T1000 (cell line): ENCODE results near the gene HES1.

Experiments used
- DNase-seq: peaks from one replicate; lab custom pipeline; 2025; ENCODE audit warnings: mixed read lengths; lab: John Stamatoyannopoulos, UW

The HES1 gene

DNA sequence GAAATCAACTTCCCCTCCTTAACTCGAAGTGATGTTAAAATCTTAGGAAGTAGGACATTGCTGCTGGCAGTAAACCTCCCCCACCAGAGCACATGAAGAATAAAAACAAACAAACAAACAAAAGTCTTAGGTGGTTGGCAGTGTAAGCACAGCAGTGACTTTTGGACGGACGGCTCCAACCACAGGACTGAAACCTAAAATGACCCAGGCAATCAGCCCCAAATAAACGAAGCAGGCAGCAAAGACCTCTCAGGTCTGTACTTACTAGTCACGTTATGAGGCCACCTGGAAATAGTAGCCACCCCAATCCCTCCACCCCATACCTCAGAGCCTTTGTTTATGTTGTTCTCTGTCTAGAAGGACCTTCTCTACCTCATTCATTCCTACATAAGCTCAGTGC is 33.5 kb upstream of the HES1 start:
- no peak for DNase-seq

DNA sequence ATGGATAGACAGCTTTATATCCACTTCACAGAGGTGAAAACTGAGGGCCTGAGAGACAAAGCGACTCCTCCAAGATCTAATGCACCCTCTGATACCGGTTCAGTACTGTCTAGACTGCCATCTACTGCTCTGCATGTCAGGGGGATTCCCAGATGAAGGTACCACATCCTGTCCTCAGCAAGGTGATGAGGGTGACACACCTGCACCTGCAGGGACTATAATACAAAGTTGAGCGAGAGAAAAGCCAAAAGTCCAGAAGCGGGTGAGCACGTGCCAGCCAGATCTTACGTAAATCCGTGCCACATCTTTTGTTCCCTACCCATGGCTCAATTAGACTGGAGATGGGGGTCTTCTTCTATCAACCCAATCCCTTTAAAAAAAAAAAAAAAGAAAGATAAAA is 32.4 kb upstream of the HES1 start:
- no peak for DNase-seq

DNA sequence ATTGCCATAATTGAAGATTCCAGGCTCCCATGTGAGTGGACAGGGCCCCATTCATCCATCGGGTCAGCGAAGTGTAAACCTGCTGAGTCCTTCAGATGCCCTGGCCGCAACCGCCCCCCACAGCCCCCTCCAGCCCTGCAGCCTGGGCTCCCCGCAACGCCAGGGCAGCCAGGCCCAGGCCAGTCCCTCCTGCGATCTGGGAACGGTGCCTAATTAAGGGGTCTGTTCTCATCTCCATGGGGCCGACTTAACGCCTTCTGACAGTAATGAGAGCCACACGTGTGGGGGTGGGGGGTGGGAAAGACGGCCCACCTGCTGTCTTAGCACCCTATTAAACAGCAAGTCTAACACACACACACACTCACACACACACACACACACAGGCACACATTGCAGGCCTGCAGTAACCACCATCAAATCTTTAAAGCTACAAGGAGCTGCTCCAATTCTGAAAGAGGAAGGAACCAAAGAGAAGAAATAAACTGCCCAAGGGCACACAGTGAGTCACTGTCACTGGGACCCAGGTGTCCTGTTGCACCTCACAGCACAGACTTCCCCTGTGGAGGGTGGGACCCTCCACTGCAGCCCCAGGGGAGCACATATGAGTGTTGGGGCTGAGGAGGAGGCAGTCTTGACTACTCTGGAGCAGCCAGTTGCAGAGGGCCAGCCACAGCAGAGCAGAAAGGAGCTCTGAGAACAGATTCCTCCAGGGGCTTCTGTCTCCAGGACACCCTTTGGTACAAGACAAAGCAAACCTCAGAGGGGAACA is 31.8 kb upstream of the HES1 start:
- DNase-seq, result no peak

DNA sequence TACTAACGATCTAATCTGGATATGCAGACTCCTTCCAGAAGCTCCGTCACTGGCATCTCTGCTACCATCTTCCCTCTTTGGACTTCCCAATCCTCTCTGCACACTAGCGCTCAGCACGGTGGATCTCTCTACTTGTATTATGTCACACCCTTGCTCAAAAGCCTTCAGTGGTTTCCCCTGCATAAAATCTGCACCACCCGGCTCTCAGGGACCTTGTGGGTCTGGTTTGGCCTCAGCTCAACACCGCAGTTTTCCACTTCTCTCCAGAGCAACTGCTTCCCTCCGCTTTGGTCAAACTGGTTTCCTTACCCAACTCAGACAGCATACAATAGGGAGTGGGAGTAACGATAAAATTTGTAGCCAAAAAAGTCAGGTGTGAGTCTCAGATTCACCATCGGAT is 30.7 kb upstream of the HES1 start:
- no peak for DNase-seq

DNA sequence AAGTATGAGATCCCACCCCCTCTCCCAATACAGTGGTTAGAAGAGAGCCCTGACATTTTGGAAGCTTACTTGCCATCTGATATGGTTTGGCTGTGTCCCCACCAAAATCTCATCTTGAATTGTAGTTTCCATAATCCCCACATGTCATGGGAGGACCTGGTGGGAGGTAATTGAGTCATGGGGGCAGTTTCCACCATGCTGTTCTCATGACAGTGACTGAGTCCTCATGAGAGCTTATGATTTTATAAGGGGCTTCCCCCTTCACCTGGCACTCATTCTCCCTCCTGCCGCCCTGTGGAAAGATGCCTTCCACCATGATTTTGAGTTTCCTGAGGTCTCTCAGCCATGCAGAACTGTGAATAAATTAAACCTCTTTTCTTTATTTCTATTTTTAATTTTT is 28.8 kb upstream of the HES1 start:
- no peak for DNase-seq

DNA sequence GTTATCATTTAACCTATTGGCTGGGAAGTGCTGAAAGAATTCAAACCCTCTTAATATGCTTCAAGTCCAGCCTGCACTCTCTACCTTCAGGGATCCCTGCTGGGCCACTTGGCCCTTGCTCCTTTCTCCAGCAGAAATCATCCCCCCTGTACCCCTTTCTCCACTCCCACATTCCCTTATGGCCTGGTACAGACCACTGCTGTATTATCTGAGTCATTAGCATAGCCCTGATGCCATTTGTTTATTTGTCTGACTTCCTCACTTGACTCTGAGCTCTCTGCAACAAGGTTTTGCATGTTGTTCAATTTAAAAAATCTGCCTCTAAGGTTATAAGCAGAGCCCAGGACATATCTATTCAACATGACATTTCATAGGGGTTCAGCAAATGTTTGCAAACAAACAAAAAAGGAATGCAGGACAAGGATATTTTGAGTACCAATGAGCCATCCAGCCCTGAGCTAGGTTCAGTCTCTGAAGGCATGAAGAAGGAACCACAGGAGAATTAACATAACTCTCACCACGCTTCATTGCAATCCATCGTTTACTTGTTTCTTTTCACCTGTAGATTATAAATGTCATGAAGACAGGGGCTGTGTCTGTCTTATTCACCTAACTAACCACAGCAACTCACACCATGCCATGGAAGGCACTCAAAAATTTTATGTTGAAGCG is 26.6 kb upstream of the HES1 start:
- DNase-seq, result no peak

DNA sequence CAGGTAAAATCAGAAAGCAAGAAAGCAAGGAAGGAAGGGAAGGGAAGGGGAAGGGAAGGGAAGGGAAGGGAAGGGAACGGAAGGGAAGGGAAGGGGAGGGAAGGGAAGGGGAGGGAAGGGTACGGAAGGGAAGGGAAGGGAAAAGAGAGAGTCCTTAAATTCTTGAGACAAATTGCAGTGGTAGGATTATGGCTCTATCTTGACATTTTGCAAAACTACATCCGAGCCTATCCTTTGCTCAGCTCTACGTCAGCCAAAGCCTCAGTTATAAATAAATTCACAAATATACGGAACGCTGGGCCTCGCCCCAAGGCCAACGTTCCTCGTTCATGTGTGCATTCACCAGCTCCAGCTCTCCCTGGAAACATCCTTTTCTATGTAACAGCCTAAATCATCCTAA is 25.5 kb upstream of the HES1 start:
- no peak for DNase-seq

DNA sequence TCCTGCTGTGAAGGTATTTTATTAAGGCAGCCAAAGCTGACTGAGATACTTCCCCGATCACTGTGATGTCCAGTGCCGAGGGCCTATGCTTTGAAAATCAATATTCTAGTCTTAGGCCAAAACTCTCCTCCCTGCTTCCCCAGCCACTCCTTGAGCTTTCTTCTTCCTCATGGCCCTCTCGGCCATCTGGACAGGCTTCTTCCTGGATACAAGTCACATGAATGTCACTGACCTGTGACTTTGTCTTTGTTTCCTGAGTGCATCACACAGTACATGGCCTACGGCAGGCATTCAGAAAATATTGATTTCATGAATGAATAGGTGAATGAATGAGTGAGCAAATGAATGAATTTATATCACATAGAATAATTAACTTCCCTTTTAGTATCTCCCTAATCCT is 24.6 kb upstream of the HES1 start:
- no peak for DNase-seq

DNA sequence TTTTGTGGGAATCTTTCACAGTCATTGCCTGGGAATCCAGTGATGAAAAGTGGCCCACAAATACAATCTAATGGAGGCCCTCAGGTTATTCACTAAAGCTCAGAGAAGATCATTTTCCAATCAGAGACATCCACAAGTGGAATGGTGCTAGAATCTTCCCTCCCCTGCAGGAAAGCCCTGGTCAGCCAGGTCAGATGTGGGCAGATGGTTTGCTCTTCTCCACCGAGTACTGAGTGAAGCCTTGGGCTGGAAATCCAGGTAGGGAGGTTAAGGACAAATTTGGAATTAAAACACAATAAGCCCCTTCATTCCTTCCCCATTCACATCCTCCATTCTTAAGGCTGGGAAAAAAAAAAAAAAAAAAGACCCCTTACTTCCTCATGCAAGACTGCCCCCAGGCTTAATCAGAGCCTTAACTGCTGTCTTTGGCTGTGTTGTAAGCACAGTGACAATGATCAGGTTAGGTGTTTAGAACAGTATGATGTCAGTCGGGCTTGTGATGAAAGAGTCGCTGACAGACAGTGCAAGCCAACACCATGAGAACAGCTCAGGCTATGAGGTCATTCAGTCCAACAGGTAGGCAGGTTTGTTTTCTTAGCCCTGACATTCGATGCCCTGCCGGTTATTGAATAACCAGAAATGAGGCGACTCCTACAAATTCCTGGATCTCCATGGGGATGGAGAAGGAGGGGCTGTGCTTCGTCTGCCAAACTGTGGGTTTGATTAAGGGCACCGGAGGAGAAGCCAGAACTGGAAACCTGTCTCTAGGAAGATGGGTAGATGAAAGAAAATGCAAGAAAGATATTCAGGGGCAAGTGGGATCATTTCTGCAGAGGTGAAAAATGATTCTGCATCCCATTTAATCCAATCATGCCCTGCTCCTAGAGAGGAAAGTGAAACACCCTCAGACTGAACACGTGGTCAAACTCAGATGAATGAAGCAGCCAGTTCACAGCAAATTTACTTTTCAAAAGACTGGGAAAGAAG is 23.5 kb upstream of the HES1 start:
- no peak for DNase-seq

DNA sequence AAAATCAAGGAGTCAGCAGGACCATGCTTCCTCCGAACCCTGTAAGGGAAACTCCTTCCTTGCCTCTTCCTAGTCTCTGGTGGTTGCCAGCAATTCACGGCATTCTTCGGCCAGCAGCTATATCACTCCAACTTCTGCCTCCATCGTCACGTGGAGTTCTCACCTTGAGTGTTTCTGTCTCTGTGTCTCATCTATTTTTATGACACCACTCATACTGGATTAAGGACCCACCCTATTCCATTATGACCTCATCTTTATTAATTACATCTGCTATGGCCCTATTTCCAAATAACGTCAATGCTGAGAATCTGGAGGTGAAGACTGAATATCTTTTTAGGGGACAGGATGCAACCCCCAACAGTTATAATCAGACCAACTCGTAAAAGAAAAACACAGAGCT is 21.8 kb upstream of the HES1 start:
- DNase-seq, result no peak

DNA sequence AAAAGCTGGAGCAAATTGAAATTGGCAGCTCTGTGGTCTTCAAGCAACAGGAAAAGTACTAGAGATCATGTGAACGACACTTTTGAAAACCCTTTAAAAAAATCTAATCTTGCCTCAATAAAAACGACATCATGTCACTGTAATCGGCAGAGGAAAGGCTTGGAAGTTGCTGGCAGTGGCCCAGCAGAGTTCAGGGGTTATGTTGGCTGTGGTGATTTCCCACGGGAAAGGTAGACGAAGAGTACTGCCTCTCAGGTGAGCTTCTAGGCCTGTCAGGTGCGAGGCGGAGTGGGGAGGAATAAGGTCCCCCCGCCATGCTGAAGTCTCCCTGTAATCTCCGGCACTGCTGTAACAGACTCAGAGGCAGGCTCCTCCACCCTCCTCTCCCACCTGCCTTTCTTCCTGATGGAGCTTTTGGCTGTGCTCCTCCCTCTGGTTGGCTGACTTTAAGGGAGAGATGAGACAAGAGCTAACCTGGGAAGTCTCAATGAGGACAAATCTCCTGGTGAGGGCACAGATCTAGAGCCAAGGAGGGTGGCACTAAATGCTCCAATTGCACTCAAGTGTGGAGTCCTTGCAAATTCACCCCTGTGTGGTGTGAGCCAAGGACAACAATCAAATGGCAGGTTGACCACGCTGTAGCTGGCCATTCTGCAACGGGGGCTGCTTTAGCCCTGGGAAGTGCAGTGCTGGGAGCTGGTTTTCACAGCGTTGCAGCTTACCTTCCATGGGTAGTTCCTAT is 18.7 kb upstream of the HES1 start:
- no peak for DNase-seq

DNA sequence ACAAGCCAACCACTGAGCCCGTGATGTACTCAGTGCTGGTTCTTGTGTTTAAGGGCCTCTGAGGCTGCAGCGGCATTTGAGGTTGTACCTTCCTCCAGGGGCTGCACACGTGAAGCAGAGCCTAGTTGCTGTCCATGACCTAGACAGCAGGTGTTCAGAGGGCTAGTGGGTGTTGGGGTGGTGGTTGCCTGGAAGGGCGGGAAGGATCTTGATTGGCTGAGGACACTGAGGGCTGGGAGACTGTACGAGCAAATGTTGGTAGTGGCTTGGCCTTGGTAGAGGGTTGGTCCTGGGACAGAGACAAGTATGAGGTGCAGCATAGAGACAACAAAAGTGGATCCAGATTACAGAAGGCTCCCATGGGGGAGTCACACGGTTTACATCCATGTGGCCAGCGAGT is 17.0 kb upstream of the HES1 start:
- DNase-seq, result no peak

DNA sequence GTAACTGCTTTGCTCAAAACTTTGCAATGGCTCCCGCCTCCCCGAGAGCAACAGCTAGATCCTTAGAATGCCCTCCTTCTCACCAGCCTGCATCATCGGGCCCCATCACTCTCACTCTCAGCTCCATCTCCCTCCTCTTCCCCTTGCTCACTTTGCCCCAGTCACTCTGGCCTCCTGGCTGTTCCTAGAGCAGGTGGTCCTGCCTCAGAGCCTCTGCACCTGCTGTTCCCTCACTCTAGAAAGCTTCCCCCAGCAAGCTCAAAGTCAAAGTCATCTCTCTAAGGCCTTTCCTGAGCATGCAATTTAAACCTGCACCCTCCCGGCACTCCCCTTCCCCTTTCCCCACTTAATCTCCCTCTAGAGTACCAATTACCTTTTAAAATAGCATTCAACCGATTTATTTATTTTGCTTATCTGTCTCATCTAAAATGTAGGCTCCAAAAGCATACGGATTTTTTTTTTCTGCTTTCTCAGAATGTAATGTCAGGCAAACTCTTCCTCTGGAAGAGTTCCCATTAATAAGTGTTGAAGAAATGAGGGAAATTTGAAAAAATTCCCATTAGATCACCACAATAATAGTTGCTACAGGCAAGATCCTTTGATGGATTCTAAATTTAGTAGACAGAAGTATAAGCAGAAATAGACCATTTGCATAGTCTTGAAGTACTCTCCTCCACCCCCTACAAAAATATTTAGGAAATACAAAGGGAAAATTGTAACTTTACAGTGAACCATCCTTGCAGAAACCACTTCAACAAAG is 15.9 kb upstream of the HES1 start:
- no peak for DNase-seq

DNA sequence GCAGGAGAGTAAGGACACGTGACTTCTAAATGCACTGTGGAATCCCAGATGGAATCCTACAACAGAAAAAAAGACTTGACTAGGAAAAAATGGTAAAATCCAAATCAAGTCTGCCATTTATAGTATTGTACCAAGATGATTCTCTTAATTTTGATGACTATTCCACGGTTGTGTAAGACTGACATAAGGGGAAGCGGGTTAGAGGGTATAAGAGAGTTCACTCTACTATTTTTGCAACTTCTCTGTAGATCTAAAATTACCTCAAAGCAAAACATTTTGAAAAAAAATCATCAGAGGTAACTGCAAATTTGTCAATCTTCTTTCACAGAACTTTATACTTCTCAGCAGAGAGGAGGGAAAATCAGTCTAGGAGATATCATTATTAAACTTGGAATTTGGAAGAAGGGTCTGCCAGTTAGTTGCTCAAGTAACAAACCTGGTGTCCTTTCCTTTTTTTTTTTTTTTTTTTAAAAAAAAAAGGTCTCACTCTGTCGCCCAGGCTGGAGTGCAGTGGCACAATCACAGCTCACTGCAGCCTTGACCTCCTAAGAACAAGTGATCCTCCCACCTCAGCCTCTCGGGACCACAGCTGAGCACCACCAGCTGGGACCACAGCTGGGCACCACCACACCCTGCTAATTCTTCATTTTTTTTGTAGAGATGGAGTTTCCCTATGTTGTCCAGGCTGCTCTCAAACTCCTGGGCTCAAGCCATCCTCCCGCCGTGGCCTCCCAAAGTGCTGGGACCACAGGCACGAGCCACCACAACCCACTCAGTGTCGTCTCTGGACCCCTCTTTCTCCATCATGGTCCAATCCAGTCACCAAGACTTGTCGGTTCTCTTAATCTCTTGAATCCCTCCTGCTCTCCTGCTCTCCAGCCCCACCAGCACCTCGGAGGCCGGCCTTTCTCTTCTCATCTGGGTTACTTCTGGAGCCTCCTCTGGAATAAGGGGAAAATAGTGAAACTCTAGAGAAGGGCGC is 14.9 kb upstream of the HES1 start:
- no peak for DNase-seq

DNA sequence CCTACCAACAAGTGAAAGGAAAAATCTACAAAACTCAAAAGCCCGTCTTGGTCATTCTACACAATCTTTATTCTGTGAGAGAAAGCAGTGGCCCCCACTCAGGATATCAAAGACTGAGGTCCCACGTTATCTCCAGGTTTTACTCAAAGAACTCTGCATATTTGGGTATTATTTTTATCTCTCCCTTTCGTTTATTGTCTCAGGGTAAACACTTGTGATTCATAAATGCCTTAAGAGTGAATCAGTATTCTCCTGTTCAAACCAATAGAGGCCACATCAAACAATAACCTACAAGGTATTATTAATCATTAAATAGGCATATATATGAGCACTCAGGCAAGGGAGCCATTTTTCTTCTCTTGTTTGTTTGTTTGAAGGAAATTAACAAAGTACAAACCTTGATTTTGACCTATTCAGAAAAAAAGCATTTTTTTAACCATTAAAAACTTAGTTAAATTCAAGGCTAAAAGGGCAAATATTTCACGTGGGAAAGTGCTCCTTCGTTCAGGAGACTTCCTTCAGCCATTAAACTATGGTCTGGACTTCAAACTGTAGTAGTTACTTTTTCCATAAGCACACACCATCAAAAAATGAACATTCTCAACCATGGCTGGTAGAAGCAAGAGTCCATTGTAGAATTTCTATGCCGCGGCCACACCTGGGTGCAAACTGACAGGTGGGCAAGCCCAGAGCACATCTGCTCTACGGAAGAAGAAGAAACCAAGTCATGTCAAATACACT is 13.9 kb upstream of the HES1 start:
- DNase-seq, result no peak

DNA sequence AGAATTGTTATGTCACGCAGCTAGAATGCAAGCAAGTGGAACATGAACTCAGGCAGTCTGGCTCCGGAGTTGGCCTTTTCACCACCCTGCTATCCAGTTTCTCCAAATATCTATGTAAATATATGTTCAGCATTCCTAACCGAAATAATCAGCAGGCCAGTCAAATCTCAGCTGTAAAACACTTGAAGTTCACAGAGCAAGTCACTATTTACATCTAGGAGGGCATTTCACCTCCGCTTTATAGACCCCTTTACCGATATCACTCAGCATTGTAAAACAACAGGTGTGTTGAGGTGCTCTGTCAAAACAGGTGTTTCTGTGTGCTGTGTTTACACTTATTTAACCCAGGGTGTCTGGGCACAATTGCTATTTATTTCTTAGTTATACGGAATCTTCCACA is 12.2 kb upstream of the HES1 start:
- DNase-seq, result no peak

DNA sequence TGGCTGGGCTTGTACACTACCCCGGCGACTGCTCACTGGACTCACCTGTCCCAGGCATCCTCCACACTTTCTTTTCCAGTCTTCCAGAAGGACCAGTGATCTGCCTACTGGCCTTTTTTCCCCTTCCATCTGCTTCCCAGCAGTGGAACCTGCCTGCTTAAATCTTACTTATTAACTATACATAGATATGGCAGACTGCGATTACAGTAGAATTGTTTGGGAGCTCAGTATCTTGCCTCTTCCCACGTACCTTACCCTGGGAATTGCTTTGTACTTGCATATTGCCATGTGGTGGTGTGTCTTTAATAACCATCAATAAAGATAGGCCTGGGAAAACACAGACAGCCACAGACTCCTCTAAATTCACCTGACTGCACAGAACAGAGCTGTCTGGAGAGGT is 11.8 kb upstream of the HES1 start:
- no peak for DNase-seq

DNA sequence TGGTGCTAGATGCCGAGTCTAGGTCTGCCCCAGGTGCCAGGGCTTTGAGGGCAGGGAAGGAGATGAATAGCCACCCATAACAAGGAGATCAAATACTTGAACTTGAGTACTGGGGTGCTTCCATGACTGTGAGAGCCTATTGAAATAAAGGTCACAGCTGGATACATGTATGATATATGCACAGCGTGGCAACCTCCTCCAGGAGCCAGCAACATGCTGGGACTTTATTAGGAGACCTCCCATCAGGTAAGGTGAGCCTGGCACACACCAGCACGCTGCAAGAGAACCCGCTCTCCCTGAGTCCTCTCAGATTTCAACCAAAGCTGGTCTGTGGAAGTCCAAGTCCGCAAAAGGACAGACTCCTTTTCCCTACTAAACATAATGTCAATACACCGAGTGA is 10.5 kb upstream of the HES1 start:
- DNase-seq, result no peak

DNA sequence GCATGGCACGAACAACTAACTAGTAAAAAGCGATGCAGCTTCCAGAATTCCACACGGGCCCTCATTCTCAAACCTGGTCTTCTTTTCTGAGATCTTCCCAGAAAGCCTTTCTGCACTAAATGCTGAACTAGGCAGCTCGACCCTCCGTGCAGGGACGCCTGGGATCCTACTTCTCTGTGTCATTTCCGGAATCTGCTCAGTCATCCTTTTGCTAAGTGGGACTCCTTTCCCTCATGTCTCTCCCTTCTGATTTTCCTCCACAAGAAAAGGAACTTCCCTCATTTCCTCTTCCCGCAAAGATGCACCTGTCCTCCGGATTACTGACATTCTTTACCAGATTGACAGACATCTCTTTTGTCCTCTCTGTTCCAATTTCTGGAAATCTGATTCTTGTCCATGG is 9.2 kb upstream of the HES1 start:
- no peak for DNase-seq
